Hepatocyte (in vitro differentiated cells): Measurements from ENCODE around the gene SLC25A25.

ENCODE experiments used
- CTCF ChIP-seq: fragments of 200-600 bp; sonication (generic); IDR thresholded peaks from 2 replicates; pipeline ENCODE4 v1.5.1; 2016; ENCODE audit warnings: antibody characterized with exemption, mild to moderate bottlenecking; ENCODE audit not compliant: poor library complexity
- EZH2 ChIP-seq: fragments of 200-600 bp; sonication (generic); IDR thresholded peaks from 2 replicates; pipeline ENCODE4 v1.6.1; 2016; ENCODE audit warnings: antibody characterized with exemption, mild to moderate bottlenecking, borderline replicate concordance
- EZH2phosphoT487 ChIP-seq: fragments of 200-600 bp; sonication (generic); IDR thresholded peaks from one replicate; pipeline ENCODE4 v1.6.1; 2018; ENCODE audit warnings: antibody characterized with exemption, mild to moderate bottlenecking, low read depth, moderate library complexity; ENCODE audit not compliant: unreplicated experiment, severe bottlenecking

GRCh38 chr9:128102861-128103588, 35.0 kb downstream of the SLC25A25 start:
- TF ChIP-seq CTCF = no peak
- no peak for TF ChIP-seq EZH2
- no peak for TF ChIP-seq EZH2phosphoT487
